ENCODE measurements around the gene SERPINC1.
"Not testable (repeated sequence)": the region's sequence is repeated elsewhere in the genome, so short reads cannot be mapped to it uniquely, and the experiment has no call there.

SERPINC1 gene

DNA sequence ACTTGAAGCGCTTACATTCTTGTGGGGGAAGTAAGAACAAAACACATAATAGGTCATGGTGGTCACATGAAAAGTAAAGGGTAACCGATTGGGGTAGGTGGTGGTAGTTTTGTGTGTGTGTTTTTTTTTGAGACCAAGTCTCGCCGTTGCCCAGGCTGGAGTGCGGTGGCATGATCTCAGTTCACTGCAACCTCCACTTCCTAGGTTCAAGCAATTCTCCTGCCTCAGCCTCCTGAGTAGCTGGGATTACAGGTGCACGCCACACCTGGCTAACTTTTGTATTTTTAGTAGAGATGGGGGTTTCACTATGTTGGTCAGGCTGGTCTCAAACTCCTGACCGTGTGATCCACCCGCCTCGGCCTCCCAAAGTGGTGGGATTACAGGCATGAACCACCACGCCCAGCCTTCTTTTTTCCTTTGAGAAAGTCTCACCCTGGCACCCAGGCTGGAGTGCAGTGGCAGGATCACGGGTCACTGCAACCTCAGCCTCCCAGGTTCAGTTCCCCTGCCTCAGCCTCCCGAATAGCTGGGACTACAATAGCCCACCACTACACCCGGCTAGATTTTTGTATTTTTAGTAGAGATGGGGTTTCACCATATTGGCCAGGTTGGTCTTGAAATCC, 54.9 kb downstream of the SERPINC1 start:
- peak in 1 of 2 experiments; percentile 30 for DNase-seq

DNA sequence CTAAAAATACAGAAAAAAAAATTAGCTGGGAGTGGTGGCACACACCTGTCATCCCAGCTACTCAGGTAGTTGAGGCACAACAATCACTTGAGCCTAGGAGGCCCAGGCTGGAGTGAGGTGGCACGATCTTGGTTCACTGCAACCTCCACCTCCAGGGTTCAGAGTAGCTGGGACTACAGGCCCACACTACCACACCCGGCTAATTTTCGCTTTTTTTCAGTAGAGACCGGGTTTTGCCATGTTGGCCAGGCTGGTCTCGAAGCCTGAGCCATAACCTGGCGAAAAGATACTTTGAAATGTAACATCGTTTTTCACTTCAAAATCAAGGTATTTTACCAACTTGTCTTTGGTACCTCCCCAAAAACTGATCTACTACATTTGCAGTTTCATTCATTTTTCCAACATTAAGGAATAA, 55.4 kb downstream of the SERPINC1 start:
- no peak for DNase-seq

DNA sequence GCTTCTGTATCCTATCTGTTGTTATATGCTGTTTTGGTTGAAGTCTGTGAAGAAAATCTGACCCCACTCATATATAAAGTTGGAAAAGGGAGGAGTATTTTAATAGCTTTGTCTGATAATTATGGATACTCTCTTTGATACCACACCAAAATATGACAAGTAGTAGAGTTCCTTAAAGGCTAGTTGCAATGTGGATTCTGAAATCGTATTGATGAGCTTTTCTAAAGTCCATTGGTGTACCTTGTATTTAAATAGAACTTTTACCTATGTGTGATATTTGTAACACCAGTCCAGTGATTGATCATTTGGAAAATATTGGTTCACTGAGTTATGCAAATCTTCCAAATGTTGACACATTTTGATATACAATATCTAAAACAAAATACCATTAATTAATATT, 57.1 kb downstream of the SERPINC1 start:
- DNase-seq, result no peak

DNA sequence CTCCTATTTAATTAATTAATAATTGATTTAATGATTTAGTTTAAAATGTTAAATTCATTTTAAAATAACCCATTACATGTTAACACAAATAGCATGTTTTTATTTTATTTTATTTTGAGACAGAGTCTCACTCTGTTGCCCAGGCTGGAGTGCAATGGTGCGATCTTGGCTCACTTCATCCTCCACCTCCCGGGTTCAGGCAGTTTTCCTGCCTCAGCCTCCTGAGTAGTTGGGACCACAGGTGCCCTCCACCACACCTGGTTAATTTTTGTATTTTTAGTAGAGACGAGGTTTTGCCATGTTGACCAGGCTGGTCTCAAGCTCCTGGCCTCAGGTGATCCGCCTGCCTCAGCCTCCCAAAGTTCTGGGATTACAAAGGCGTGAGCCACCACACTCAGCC, 57.6 kb downstream of the SERPINC1 start:
- not testable (repeated sequence) for DNase-seq

DNA sequence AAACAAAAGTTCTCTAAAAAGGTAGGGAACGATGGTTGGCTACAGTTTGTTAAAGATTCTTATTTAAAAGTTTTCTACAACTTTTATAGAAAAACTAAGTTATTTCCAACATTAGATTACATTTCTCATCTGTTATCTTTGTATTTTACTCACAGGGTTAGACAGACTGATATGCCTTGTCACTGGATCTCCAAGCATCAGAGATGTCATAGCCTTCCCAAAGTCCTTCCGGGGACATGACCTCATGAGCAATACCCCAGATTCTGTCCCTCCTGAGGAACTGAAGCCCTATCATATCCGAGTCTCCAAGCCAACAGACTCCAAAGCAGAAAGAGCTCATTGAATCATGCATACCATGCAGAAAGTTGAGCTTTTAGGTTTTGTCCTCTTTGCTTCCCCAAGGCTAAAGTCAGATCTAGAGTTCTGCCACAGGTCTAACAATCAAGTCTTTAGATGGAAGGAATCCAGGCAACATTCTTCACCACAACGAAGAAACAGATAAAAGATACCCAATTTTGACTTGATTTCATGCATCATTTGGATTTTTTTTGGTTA, 59.7 kb downstream of the SERPINC1 start:
- no peak for DNase-seq

DNA sequence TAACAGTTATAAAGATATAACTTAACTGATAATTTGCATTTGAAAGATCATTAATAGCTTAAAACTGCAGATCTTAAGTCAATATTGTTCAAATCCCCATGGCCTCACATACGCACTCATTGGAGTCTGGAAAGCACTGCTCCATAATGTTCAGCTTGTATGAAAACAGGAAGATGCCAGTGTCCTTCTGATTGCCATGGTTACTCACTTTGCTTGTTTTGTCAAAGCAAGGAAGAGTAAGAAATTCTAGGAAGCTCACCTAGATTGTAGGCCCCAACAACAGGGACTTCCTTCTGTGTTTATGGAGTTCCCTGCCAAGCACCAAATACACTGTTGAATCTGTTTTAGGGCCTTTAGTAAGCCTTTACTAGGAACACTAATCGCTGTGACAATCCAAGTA, 60.2 kb downstream of the SERPINC1 start:
- no peak for DNase-seq

DNA sequence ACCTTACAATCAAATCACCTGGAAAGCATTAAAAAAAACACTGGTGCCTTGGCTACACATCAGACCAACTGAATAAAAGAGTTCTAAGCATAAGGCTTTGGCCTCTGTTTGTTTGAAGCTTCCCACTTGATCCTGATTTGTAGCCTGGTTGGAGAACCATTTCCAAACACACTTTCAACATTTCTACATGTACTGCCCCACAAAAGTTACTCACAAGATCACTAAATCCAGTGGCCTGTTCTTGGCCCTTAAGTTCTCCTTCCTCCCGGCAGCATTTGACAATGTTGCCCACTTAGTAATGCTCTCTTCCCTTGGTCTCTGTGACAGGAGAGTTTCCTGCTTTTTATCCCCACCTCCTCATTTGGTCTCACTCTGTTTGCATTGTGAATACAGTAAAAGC, 61.1 kb downstream of the SERPINC1 start:
- DNase-seq, result no peak

Data from NCI-H524 (cell line).